ENCODE results near the gene SETD1B.

DNA sequence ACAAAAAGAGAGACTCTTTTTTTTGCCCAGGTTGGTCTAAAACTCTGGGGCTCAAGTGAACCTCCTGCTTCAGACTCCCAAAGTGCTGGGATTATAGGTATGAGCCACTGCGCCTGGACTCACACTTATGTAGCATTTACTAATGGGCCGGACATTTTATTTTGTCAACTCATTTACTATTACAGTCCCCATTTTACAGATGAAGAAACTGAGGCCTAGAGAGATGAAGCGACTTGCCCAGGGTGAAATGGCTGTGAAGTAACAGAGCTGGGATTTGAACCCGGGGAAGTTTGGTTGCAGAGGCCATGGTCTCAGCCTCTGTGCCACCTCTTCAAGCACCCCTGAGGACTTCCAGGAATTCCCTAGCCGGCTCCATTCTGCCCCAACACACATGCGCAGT, 45.4 kb downstream of the SETD1B start:
- TF ChIP-seq CTCF (IDR thresholded peaks at IDR 0.05; ENCODE audit: borderline replicate concordance, extremely low read depth, low read length, poor library complexity, severe bottlenecking) (no peak), EZH2 (IDR thresholded peaks at IDR 0.05; ENCODE audit: borderline replicate concordance, low read depth, low read length, severe bottlenecking) (no peak)

Measured in DND-41 (cell line).